ENCODE data around the gene GRHL1.
"Not testable (repeated sequence)": the region's sequence is repeated elsewhere in the genome, so short reads cannot be mapped to it uniquely, and the experiment has no call there.

Gene GRHL1, protein sequence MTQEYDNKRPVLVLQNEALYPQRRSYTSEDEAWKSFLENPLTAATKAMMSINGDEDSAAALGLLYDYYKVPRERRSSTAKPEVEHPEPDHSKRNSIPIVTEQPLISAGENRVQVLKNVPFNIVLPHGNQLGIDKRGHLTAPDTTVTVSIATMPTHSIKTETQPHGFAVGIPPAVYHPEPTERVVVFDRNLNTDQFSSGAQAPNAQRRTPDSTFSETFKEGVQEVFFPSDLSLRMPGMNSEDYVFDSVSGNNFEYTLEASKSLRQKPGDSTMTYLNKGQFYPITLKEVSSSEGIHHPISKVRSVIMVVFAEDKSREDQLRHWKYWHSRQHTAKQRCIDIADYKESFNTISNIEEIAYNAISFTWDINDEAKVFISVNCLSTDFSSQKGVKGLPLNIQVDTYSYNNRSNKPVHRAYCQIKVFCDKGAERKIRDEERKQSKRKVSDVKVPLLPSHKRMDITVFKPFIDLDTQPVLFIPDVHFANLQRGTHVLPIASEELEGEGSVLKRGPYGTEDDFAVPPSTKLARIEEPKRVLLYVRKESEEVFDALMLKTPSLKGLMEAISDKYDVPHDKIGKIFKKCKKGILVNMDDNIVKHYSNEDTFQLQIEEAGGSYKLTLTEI

DNA sequence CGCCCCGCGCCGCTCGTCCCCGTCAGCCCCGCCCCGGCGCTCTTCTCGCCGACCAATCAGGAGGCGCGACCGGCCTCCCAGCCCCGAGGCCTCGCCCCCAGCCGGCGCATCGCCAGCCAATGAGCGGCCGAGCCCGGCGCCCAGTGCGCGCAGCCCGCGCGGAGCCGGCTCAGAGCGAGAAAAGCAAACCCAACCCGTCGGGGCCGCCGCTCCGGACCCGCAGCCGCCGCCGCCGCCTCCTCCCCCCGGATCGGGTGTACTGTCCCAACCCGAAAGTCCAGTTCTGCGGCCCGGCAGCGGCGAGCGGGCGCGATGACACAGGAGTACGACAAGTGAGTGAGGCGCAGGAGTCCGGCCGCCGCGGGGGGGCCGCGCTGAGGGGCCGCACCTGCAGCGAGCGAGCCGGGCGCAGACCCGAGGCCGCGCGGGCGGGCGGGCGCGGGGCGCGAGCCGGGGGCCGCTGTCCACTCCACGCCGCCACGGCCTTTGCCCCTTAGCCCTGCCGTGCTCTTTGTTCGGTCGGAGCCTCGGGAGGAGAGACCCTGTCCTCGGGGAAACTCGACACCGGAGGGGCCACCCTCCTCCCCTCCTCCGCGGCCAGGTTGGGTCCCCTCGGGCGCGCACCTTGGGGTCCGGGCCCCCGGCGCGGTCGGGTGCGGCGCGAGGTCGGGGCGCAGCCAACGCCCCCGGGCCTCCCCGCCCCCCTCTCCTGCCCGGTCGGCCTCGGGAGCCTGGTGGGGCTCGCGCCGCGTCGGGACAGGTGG is at the start of gene GRHL1:
TSS of gene GRHL1 (plus strand) at position 172 of the 764 bp plus-strand sequence. CDS start at position 313, 141 bp downstream.
- Histone ChIP-seq H3K27ac (ENCODE audit: low read depth, low read length) (no peak within 1 kb of the TSS), H3K4me3 (ENCODE audit: low read length) (peak within 1 kb of the TSS; percentile 72), H3K36me3 (ENCODE audit: control insufficient read depth, insufficient read depth, low read length) (no peaks in the 10 kb centered on the region), H3K27me3 (ENCODE audit: control insufficient read depth, insufficient read depth, low read length) (peaks cover 3% of the 10 kb centered on the region), H3K9ac (ENCODE audit: low read length) (peak within 1 kb of the TSS; percentile 21), H3K4me1 (ENCODE audit: control insufficient read depth, insufficient read depth, low read length) (no peaks in the 10 kb centered on the region)

DNA sequence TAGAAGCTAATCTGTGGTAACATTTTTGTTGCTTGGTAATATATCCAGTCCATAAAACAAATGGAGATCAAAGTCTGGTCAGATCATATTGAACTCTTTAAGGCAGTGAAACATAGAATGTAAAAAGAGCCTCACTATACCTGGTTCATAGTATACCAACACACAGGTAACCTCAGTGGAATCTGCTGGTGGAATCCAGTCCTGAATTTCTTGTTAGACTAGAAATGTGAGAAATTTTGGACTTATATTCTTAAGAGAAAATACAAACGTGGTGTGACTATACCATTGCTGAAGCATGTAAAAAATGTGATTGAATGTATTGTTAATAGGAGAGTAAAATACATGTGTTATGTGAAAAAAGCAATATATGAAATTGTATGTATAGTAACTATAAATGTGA is 46.1 kb upstream of the GRHL1 start:
- Histone ChIP-seq H3K4me1 (ENCODE audit: control insufficient read depth, insufficient read depth, low read length) (no peaks in the 10 kb centered on the region), H3K4me3 (ENCODE audit: low read length) (no peak overlapping the region), H3K27me3 (ENCODE audit: control insufficient read depth, insufficient read depth, low read length) (no peaks in the 10 kb centered on the region), H3K27ac (ENCODE audit: low read depth, low read length) (no peak overlapping the region), H3K9ac (ENCODE audit: low read length) (no peak overlapping the region), H3K36me3 (ENCODE audit: control insufficient read depth, insufficient read depth, low read length) (no peaks in the 10 kb centered on the region)

GRCh38 chr2:9907402-9907801 is 44.1 kb upstream of the GRHL1 start:
- Histone ChIP-seq H3K27ac (ENCODE audit: low read depth, low read length) (no peak overlapping the region), H3K9ac (ENCODE audit: low read length) (no peak overlapping the region)

GRCh38 chr2:9908639-9909038 is 42.9 kb upstream of the GRHL1 start:
- Histone ChIP-seq H3K36me3 (ENCODE audit: control insufficient read depth, insufficient read depth, low read length) (no peaks in the 10 kb centered on the region), H3K27me3 (ENCODE audit: control insufficient read depth, insufficient read depth, low read length) (no peaks in the 10 kb centered on the region), H3K4me1 (ENCODE audit: control insufficient read depth, insufficient read depth, low read length) (no peaks in the 10 kb centered on the region), H3K4me3 (ENCODE audit: low read length) (no peak overlapping the region), H3K27ac (ENCODE audit: low read depth, low read length) (no peak overlapping the region), H3K9ac (ENCODE audit: low read length) (no peak overlapping the region)

More at GRCh38 chr2:9907402-9907801, 44.1 kb upstream of the GRHL1 start:
- Histone ChIP-seq H3K4me3 (ENCODE audit: low read length) (no peak overlapping the region), H3K36me3 (ENCODE audit: control insufficient read depth, insufficient read depth, low read length) (no peaks in the 10 kb centered on the region), H3K4me1 (ENCODE audit: control insufficient read depth, insufficient read depth, low read length) (no peaks in the 10 kb centered on the region), H3K27me3 (ENCODE audit: control insufficient read depth, insufficient read depth, low read length) (no peaks in the 10 kb centered on the region)

- H3K4me1 ChIP-seq (ENCODE audit: control insufficient read depth, insufficient read depth, low read length), result no peaks in the 10 kb centered on the region
- no peaks in the 10 kb centered on the region for H3K27me3 ChIP-seq (ENCODE audit: control insufficient read depth, insufficient read depth, low read length)
- no peak overlapping the region for H3K9ac ChIP-seq (ENCODE audit: low read length)
- H3K27ac ChIP-seq (ENCODE audit: low read depth, low read length), result no peak overlapping the region
- H3K36me3 ChIP-seq (ENCODE audit: control insufficient read depth, insufficient read depth, low read length), result peaks cover 1% of the 10 kb centered on the region
- no peak overlapping the region for H3K4me3 ChIP-seq (ENCODE audit: low read length)
Measured at GRCh38 chr2:9909106-9909505, 42.4 kb upstream of the GRHL1 start.

DNA sequence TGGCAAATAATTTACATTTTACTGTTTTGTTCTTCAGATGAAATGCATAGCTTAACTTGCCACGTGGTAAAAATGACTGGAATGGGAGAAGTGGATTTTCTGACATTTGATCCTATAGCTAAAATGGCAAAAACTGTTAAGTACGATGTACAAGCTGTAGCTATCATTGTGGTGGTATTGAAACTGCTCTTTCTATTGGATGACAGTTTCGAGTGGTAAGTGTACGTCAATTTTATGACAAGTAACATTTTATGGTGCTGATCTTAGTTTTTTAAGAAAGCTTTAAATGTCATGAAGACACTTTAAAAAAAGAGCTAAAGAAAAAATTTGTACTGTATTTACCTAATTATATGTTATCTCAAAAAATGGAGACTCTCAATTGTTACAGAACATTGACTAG is 40.8 kb upstream of the GRHL1 start:
- Histone ChIP-seq H3K4me3 (ENCODE audit: low read length) (no peak overlapping the region), H3K27ac (ENCODE audit: low read depth, low read length) (no peak overlapping the region), H3K27me3 (ENCODE audit: control insufficient read depth, insufficient read depth, low read length) (no peaks in the 10 kb centered on the region), H3K4me1 (ENCODE audit: control insufficient read depth, insufficient read depth, low read length) (no peaks in the 10 kb centered on the region), H3K36me3 (ENCODE audit: control insufficient read depth, insufficient read depth, low read length) (peaks cover 2% of the 10 kb centered on the region), H3K9ac (ENCODE audit: low read length) (no peak overlapping the region)

- no peak overlapping the region for H3K27ac ChIP-seq (ENCODE audit: low read depth, low read length)
- no peaks in the 10 kb centered on the region for H3K27me3 ChIP-seq (ENCODE audit: control insufficient read depth, insufficient read depth, low read length)
- H3K36me3 ChIP-seq (ENCODE audit: control insufficient read depth, insufficient read depth, low read length), result peaks cover 2% of the 10 kb centered on the region
- no peak overlapping the region for H3K9ac ChIP-seq (ENCODE audit: low read length)
- no peaks in the 10 kb centered on the region for H3K4me1 ChIP-seq (ENCODE audit: control insufficient read depth, insufficient read depth, low read length)
- H3K4me3 ChIP-seq (ENCODE audit: low read length), result no peak overlapping the region
Measured at GRCh38 chr2:9912468-9912867, 39.0 kb upstream of the GRHL1 start.

DNA sequence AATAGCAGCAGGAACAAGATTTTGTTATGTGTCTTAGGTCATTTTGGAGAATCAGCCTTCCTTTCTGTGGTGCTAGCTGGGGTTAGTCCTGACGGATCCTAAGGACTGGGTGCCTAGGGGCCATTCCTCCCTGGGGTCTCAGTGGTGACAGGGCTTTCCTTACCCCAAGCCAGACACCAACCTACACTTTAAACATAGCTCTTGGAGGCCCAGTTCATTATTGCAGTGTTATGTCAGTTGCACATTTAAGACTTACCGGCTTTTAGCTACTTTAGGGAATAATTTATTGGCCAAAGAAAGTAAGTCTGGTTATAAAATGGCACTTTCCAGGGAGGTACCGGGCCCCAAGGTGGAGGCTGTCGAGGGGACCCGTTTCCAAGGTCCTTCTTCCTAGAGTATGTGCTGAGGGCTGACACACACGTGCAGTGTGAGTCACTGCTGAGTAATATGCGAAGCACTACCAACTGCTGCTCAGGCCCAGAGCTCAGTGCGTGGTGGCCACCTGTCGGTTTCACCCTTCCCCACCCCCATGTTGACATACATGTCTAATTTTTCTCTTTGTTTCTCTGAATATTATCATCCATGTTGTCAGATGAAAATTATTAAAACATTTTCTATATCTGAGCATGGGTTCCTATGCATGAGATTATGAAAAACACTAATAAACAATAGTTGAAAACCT is 37.0 kb upstream of the GRHL1 start:
- no peaks in the 10 kb centered on the region for H3K27me3 ChIP-seq (ENCODE audit: control insufficient read depth, insufficient read depth, low read length)
- H3K4me1 ChIP-seq (ENCODE audit: control insufficient read depth, insufficient read depth, low read length), result peaks cover 2% of the 10 kb centered on the region
- no peak overlapping the region for H3K9ac ChIP-seq (ENCODE audit: low read length)
- H3K4me3 ChIP-seq (ENCODE audit: low read length), result no peak overlapping the region
- no peak overlapping the region for H3K27ac ChIP-seq (ENCODE audit: low read depth, low read length)
- peaks cover 2% of the 10 kb centered on the region for H3K36me3 ChIP-seq (ENCODE audit: control insufficient read depth, insufficient read depth, low read length)

- H3K27me3 ChIP-seq (ENCODE audit: control insufficient read depth, insufficient read depth, low read length), result no peaks in the 10 kb centered on the region
- no peak overlapping the region for H3K9ac ChIP-seq (ENCODE audit: low read length)
- peaks cover 2% of the 10 kb centered on the region for H3K36me3 ChIP-seq (ENCODE audit: control insufficient read depth, insufficient read depth, low read length)
- peaks cover 2% of the 10 kb centered on the region for H3K4me1 ChIP-seq (ENCODE audit: control insufficient read depth, insufficient read depth, low read length)
- no peak overlapping the region for H3K27ac ChIP-seq (ENCODE audit: low read depth, low read length)
- H3K4me3 ChIP-seq (ENCODE audit: low read length), result no peak overlapping the region
Measured at GRCh38 chr2:9918275-9918674, 33.2 kb upstream of the GRHL1 start.

DNA sequence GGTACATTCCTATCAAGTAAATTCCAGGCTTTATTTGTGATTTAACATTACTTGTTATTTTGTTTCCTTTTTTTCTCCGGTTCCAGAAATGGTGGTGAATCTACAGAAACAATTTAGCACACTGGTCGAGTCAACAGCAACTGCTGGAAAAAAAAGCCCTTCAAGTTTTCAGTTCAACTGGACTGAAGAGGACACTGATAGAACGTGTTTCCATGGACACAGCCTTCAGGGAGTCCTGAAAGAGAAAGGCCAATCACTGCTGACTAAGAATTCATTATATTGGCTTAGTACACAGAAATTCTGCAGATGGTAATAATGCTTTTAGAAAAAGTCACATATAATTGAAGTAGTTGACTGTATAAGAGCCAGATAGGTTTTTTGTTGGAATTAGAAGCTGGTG is 32.0 kb upstream of the GRHL1 start:
- Histone ChIP-seq H3K27ac (ENCODE audit: low read depth, low read length) (no peak overlapping the region), H3K4me1 (ENCODE audit: control insufficient read depth, insufficient read depth, low read length) (peaks cover 2% of the 10 kb centered on the region), H3K4me3 (ENCODE audit: low read length) (no peak overlapping the region), H3K9ac (ENCODE audit: low read length) (no peak overlapping the region), H3K36me3 (ENCODE audit: control insufficient read depth, insufficient read depth, low read length) (no peaks in the 10 kb centered on the region), H3K27me3 (ENCODE audit: control insufficient read depth, insufficient read depth, low read length) (no peaks in the 10 kb centered on the region)

DNA sequence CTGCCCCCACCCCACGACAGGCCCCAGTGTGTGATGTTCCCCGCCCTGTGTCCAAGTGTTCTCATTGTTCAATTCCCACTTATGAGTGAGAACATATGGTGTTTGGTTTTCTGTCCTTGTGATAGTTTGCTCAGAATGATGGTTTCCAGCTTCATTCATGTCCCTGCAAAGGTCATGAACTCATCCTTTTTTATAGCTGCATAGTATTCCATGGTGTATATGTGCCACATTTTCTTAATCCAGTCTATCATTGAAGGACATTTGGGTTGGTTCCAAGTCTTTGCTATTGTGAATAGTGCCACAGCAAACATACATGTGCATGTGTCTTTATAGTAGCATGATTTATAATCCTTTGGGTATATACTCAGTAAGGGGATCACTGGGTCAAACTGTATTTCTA is 24.5 kb upstream of the GRHL1 start:
- not testable (repeated sequence) for H3K27ac ChIP-seq (ENCODE audit: low read depth, low read length); H3K4me1 ChIP-seq (ENCODE audit: control insufficient read depth, insufficient read depth, low read length); H3K9ac ChIP-seq (ENCODE audit: low read length); H3K27me3 ChIP-seq (ENCODE audit: control insufficient read depth, insufficient read depth, low read length); H3K36me3 ChIP-seq (ENCODE audit: control insufficient read depth, insufficient read depth, low read length); H3K4me3 ChIP-seq (ENCODE audit: low read length)

DNA sequence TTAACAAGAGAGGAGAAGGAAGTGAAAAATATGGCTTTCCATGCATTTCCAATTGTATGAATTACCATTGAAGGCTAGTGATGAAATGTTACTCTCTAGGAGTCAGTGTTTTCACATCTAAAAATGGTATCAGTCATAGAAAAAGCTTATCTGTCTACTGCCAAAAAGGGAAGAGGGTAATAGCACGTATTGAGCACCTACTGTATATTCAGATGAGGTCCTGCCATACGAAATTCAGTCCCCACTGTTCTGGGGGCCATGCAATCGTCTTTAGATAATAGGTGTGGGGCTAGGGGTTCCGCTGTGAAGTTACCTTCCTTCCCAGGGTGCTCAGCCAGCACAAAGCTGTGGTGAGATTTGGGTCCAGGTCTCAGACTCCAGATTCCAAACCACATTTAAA is 14.2 kb upstream of the GRHL1 start:
- Histone ChIP-seq H3K9ac (ENCODE audit: low read length) (no peak overlapping the region), H3K4me1 (ENCODE audit: control insufficient read depth, insufficient read depth, low read length) (no peaks in the 10 kb centered on the region), H3K36me3 (ENCODE audit: control insufficient read depth, insufficient read depth, low read length) (no peaks in the 10 kb centered on the region), H3K27ac (ENCODE audit: low read depth, low read length) (no peak overlapping the region), H3K27me3 (ENCODE audit: control insufficient read depth, insufficient read depth, low read length) (no peaks in the 10 kb centered on the region), H3K4me3 (ENCODE audit: low read length) (no peak overlapping the region)

Measured in rectal smooth muscle tissue (tissue), 1 donor.